HL-60 (cell line): ENCODE results near the gene MEX3C.

Experiments
- GABPA ChIP-seq: IDR thresholded peaks from 2 replicates; pipeline ENCODE4 v1.6.1; 2012; ENCODE audit warnings: low read depth
- POLR2AphosphoS5 ChIP-seq: IDR thresholded peaks from 2 replicates; pipeline ENCODE4 v1.6.1; 2012; ENCODE audit warnings: low read depth
- TF ChIP-seq, protein P1 (sequence below): IDR thresholded peaks from one replicate; pipeline ENCODE4 v1.5.1; 2011; ENCODE audit warnings: low read length, control low read depth, inconsistent platforms; ENCODE audit not compliant: insufficient read depth

DNA sequence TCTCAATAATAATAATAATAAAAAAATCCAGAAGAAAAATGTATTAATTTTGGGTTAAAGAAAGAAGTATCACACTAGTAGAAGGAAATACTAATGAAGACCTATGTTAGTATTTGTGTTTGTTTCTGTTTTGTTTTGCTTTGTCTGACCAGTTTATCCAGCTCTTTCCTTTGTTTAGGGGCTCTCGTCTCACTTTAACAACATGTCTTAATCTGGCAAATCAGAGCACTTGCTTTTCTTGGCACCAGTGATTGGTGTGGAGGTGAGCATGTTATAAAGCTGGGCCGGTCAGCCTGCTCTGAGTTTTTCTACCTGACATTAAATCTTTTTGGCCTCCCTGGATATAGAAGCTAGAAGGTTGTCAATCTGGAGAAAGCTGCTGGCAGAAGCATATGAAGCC is 15.1 kb upstream of the MEX3C start:
- TF ChIP-seq, protein P1, sequence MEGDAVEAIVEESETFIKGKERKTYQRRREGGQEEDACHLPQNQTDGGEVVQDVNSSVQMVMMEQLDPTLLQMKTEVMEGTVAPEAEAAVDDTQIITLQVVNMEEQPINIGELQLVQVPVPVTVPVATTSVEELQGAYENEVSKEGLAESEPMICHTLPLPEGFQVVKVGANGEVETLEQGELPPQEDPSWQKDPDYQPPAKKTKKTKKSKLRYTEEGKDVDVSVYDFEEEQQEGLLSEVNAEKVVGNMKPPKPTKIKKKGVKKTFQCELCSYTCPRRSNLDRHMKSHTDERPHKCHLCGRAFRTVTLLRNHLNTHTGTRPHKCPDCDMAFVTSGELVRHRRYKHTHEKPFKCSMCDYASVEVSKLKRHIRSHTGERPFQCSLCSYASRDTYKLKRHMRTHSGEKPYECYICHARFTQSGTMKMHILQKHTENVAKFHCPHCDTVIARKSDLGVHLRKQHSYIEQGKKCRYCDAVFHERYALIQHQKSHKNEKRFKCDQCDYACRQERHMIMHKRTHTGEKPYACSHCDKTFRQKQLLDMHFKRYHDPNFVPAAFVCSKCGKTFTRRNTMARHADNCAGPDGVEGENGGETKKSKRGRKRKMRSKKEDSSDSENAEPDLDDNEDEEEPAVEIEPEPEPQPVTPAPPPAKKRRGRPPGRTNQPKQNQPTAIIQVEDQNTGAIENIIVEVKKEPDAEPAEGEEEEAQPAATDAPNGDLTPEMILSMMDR, result no peak
- TF ChIP-seq GABPA, result no peak
- no peak for TF ChIP-seq POLR2AphosphoS5
